AML-193 (cell line): ENCODE data around the gene PAFAH1B1.

Source experiments
- DNase-seq, 2 experiments: peaks; one replicate each; lab custom pipeline; 2025; lab: John Stamatoyannopoulos, UW

PAFAH1B1 gene

GRCh38 chr17:2722611-2723010, 129.2 kb downstream of the PAFAH1B1 start:
- no peak for DNase-seq

- no peak for DNase-seq
Measured at GRCh38 chr17:2723505-2723996, 130.1 kb downstream of the PAFAH1B1 start.

DNA sequence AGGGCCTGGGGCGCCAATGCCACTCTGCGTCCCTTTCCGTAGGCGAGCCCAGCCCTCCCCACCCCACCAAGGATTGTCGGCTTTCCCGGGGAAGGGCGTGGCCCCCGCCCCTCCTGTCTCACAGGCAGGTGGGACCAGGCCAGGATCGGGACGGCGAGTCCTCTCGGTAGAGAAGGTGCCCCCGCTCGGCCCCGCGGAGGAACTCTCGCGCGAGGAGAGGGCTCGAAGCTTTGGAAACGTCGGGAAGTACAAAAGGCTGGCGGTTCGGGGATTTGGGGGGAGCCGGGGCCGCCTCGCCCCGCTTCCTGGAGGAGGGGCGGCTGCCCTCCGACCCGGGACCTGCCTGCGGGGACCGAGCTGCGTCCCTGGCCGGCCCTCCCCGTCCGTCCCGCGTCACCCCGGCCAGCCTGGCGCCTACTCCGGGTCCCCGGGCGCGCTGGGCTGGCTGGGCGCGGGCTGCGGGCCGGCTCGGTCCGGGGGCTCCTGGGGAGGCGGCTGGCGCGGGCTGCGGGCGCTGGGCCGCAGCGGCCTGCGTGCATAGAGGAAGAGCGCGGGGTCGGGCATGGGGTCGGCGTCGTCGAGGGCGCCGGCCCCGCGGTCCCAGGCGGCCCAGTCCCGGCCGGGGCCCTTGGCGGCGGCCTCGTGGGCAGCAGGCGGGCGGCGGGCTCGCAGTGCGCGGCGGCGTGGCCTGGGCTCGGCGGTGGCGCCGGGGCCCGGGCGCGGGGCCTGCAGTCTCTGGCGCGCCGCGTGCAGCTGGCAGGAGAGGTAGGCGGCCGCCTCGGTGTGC, 130.7 kb downstream of the PAFAH1B1 start:
- DNase-seq, result no peak

DNA sequence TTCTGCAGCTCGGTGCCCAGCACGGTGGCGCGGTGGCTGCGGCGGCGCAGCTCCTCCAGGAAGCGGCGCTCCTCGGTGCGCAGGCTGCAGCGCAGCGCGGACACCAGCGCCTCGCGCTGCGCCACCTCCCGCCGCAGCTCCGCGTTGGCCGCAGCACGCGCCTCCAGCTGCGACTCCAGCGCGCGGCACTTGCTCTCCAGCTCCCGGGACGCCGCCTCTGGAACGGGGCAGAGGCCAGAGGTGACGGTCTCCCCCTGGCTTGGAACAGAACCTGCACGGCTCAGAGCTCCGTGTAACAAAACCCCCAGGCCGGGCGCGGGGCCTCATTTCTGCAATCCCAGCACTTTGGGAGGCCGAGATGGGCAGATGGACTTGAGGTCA, 131.3 kb downstream of the PAFAH1B1 start:
- DNase-seq, result no peak

DNA sequence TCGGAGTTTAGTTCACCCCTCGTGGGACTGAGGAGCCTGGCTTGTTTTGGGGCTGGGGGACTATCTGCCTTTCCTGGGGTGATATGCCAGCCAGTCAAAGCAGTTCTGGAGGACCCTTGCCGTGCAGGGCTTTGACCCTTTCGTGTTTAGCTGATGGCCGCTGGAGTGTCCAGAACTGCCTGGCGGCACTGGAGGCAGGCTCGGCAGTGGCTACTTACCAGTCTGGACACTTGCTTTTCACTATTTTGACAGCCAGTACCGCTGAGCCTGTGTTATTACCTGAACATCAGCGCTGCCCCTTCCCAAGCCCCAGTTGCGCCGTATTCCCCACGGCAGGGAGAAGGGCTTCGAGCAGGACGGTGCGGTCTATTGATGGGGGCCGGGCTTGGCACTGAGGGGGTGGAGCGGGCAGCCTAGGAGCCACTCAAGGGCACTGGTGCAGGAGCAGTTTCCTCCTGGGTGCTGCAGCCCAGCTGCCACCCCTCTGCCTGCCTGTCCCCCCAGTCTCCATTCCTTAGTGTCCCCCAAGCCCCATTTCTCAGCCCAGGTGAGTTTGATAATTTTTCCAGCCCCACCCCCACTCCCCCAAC, 137.4 kb downstream of the PAFAH1B1 start:
- no peak for DNase-seq

- no peak for DNase-seq
Measured at GRCh38 chr17:2731807-2732206, 138.4 kb downstream of the PAFAH1B1 start.

DNA sequence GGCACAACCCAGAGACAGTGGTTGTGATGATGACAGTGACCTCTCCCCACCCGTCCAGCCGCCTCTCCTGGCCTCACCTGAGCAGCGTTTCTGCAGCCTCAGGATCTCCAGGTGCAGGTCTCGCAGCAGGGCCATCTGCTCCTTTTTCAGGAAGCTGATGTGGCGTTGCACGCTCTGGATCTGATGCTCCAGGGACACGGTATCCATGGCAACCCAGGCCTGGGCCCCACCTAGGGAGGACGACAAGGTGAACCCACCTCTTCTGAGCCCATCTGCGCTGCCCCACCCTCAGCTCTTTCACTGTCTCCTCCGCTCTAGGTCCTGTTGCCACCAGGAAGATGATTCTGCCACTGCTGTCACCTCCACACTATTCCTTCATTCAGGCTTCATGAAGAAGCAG, 141.5 kb downstream of the PAFAH1B1 start:
- no peak for DNase-seq
